ENCODE results near the gene EDN2.

Gene EDN2

DNA sequence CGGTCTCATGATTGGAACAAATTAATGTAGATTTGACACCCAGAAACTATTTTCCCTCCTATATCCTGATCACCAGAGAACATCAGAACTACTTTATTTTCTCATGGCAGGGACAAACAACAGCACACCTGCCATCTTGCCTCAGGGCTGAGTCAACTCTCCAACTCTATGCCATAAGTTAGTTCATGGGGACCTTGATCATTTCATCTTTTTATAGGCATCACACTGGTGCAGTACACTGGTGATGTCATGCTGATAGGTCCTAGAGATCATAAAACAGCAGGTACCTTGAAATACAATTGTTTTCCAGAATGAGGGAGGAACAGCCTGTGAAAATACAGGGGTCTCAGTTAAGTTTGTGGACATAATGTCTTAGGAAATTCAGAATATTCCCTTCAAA lies 45.8 kb downstream of the EDN2 start:
- no peak for DNase-seq (ENCODE audit: low read depth)
- TF ChIP-seq, protein P1, sequence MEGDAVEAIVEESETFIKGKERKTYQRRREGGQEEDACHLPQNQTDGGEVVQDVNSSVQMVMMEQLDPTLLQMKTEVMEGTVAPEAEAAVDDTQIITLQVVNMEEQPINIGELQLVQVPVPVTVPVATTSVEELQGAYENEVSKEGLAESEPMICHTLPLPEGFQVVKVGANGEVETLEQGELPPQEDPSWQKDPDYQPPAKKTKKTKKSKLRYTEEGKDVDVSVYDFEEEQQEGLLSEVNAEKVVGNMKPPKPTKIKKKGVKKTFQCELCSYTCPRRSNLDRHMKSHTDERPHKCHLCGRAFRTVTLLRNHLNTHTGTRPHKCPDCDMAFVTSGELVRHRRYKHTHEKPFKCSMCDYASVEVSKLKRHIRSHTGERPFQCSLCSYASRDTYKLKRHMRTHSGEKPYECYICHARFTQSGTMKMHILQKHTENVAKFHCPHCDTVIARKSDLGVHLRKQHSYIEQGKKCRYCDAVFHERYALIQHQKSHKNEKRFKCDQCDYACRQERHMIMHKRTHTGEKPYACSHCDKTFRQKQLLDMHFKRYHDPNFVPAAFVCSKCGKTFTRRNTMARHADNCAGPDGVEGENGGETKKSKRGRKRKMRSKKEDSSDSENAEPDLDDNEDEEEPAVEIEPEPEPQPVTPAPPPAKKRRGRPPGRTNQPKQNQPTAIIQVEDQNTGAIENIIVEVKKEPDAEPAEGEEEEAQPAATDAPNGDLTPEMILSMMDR (conservative IDR thresholded peaks at IDR 0.05; ENCODE audit: low read depth, low read length), result no peak
- H3K4me3 ChIP-seq (ENCODE audit: low read depth, low read length), result no peak overlapping the region

DNA sequence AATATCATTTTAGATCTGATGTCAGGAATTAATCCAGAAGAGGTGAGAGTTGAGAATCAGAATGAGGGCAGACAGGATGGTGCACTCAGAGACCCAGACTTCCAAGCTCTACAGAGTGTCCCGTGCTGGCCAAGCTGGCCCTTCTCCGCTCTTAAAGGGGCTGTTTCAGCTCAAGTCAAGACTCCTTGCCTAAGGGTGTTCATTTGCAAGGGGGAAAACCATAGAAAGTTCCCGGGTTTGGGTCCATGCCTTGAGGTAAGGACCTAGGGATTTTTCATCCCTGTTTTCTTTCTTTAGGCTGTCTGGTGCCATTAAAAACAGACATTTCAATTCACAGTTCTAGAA lies 47.5 kb downstream of the EDN2 start:
- TF ChIP-seq, protein P1 (conservative IDR thresholded peaks at IDR 0.05; ENCODE audit: low read depth, low read length), result no peak
- H3K4me3 ChIP-seq (ENCODE audit: low read depth, low read length), result no peak overlapping the region
- no peak for DNase-seq (ENCODE audit: low read depth)

DNA sequence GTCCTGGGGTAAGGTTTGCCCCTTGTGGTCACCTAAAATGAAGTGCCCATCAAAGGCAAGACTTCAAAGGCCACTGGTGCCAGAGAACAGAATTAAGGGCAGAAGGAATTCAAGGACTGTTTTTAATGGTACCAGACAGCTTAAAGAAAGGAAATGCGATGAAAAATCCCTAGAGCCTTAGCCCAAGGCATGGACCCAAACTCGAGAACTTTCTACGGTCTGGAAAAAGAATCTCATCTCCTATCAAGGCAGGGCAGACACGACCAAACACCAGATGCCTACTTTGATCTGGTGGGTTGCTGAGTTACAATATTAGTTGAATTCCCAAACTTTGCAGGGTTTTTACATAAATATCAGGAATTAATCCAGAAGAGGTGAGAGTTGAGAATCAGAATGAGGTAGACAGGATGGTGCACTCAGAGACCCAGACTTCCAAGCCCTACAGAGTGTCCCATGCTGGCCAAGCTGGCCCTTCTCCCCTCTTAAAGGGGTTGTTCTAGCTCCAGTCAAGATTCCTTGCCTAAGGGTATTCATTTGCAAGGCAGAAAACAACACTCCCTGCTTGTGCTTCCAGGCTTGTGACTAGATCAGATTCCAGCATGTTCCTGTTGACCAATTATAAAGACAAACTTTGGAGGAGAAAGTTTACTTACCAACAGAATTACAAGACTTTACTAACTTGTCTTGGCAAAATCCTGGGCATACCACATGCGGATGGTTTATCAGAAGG lies 48.0 kb downstream of the EDN2 start:
- TF ChIP-seq, protein P1 (conservative IDR thresholded peaks at IDR 0.05; ENCODE audit: low read depth, low read length), result no peak
- no peak overlapping the region for H3K4me3 ChIP-seq (ENCODE audit: low read depth, low read length)
- no peak for DNase-seq (ENCODE audit: low read depth)

DNA sequence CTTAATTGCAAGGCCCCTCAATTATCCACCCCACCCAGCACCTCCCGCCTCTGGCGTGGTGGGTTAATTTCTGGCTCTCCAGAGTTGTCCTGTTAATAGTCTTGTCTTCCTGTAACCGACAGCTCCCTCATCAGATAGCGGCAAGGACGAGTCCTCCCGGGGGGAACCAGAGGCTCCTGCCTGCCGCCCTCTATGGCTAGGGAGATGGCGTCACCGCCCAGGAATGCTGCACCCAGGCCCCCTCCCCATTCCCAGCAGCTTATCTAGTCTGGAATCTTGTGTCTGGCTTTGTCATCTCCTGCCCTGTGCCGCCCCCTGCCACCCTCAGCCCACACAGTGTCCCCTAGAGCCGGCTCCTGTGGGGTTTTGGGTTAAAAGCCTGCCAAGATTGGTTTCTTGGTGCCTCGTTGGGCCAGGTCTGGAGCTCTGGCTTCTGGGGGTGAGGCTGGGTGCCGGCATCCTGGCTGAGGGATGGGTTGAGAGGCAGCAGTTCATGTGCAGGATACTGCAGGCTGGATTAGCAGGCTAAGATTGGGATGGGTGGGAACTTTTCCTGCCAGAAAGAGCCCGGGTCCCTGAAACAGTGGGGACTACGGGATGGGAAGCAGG lies 48.8 kb downstream of the EDN2 start:
- DNase-seq (ENCODE audit: low read depth), result peak; percentile 30
- H3K4me3 ChIP-seq (ENCODE audit: low read depth, low read length), result no peak overlapping the region
- TF ChIP-seq, protein P1 (conservative IDR thresholded peaks at IDR 0.05; ENCODE audit: low read depth, low read length), result no peak

DNA sequence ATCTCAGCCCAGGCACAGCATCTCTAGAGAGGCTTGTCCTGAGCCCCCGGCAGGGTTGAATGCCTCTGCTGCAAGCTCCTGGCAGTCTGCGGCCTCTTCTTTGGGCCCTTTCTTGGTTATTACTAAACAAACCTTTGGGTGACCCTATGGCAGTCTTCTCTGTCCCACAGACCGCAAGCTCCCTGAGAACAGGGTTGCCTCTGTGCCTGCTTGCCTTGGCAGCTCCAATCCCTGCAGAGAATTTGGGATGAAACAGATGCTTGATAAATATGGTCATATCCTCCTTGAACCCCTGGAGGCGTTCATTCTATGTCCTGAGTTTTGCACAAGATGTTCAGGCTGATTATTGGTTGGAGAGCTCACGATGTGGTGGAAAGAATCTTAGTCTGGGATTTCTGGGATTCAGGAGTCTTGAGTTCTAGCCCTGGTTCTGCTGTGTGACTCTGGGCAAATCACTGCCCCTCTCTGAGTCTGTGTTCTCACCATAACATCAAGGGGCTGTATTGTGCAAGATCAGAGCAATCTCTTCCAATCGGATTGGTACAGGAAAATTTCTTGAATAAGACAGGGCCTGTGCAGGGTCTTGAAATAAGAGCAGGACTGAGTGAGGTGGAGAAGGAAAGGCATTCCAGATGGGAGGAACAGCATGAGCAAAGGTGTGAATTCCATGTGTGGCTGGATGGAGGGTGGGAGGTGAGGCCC lies 49.6 kb downstream of the EDN2 start:
- TF ChIP-seq, protein P1 (conservative IDR thresholded peaks at IDR 0.05; ENCODE audit: low read depth, low read length), result no peak
- peak; percentile 67 for DNase-seq (ENCODE audit: low read depth)
- H3K4me3 ChIP-seq (ENCODE audit: low read depth, low read length), result no peak overlapping the region

DNA sequence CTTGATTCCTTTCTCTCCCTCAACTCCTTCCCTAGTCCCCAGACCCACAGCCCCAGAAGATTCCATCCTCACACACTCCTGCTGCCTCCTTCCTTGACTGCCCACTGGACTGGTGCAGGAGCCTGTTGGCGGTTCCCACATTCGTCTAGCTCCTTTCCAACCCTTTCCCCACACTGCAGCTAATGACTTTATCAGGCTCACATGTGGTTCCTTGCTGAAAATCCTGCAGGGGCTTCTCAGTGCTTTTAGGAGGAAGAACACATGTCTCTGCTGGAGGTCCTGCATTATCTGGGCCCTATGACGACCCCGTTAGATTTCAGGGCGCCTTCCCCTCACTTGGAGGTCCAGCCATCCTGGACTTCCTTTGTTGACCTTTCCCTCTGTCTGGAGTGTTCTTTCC lies 50.2 kb downstream of the EDN2 start:
- TF ChIP-seq, protein P1 (conservative IDR thresholded peaks at IDR 0.05; ENCODE audit: low read depth, low read length), result no peak
- DNase-seq (ENCODE audit: low read depth), result peak; percentile 12
- H3K4me3 ChIP-seq (ENCODE audit: low read depth, low read length), result no peak overlapping the region

Data from choroid plexus epithelial cell (primary cell).